Renal pelvis (tissue), 4 donors: ENCODE data around the gene NET1. TPM values are rescaled to one million over a fixed set of nuclear protein-coding genes. Genes with fewer than 3 reads are reported as not detected.
"Not testable (repeated sequence)": the region's sequence is repeated elsewhere in the genome, so short reads cannot be mapped to it uniquely, and the experiment has no call there.

Experiments used
- DNase-seq: peaks from one replicate; pipeline ENCODE4 v3.0.0-alpha.2; 2013
- polyA plus RNA-seq, 3 donors: library from polyadenylated mRNA; unstranded; fragments of 120-200 nt; gene quantifications; one replicate each; pipeline ENCODE4 v1.2.1, GENCODE V29; 2013; ENCODE audit not compliant: insufficient read length in 3 of 3

Gene NET1
- polyA plus RNA-seq, 3 donors: 123 to 139 (median 135) TPM

DNA sequence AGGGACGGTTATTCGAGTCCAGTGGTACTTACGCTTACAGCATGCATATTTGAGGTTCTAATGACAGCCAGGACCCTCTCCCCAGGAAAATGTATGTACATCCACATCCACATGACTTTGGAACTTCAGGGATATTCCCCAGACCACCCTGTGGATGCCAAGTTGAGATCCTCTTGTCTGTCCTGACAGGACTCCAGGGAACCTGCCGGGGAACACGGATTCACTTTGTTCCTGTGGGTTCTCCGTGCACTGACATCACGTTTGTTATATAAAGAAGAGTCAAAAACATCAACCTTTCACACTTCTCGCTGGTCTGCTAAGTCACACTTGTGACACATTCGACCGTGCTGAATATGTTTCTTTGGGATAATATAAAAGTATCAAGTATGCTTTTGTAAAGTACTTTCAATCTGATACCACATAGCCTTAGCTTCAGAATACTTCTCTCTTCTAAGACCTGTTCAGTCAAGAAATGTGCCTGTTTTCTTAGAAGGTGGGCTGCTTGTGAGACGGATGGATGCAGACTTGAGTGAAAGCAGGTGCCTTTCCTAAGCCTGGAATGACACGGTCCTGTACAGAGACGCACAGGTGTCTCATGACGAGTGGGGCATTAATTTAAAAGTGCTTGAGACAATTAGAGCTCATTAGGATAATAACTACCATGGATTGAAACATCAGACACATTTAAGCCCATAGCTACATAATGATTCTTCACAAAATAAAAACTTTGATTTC is 48.3 kb downstream of the NET1 start:
- no peak for DNase-seq

DNA sequence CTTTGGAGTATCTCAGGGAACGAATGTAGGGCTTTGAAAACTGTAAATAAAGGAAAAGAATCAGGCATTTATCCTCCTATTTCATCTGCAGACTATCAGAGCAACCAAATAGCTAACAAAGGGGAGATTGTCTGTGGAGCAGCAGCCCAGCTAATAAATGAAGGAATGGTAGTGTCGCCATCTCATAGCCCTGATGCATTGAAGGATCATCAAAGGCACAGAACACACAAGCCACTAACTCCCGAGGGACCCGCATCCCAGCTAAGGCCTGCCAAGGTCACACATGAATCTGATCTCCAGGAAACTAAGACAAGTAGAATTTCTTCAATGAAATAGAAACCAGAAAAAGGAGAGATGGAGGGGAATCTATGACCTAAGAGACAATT is 48.8 kb downstream of the NET1 start:
- no peak for DNase-seq

DNA sequence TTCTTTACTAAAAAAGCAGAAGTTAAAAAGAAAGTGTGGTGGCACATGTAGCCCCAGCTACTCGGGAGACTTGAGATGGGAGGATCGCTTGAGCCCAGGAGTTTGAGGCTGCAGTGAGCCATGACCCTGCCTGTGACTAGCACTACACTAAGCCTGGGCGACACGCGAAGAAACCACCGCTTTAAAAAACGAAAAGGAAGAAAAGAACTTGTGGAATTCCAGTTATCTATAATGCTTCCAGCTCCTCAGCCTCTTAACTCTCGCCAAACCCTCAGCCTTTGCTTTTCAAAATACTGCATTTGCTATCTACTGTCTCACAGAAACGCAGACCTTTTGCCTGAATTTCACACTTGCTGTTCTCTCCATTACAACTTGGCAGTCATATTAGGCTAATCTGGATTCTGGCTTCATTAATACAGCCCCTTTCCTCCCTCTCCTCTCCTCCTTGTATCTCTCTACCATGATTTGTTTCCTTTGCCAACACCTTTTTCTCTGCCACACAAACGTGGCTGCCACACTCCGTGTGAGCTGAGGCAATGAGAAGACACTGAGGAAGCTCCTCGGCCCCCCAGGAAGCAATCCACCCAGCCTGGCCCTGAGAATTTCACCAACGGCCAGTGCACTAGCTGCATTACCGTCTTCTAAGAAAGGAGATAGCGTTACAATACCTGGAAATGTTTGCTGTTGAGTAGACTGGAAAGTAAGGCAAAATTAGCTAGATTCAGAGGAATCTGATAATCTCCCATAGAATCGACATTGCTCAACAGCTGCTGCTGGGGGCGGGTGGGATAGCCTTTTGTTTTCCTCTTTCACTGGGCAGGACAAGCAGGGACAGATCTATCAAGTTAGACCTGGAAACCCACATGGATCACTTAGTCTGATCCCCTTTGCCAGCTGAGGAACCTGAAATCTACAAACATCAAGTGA is 49.8 kb downstream of the NET1 start:
- DNase-seq: no peak

GRCh38 chr10:5462841-5463293 is 50.5 kb downstream of the NET1 start:
- DNase-seq: no peak

DNA sequence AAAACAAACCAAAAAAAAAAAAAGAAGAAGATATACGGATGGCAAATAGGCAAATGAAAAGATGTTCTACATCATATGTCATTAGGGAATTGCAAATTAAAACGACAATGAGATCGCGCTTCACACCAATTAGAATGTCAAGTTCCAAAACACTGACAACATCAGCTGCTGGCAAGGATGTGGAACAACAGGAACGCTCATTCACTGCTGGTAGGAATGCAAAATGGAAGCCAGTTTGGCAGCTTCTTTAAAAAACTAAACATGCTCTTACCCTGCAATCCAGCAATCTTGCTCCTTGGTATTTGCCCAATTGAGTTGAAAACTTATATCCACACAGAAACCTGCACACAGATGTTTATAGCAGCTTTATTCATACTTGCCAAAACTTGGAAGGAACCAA is 52.2 kb downstream of the NET1 start:
- DNase-seq: no peak

DNA sequence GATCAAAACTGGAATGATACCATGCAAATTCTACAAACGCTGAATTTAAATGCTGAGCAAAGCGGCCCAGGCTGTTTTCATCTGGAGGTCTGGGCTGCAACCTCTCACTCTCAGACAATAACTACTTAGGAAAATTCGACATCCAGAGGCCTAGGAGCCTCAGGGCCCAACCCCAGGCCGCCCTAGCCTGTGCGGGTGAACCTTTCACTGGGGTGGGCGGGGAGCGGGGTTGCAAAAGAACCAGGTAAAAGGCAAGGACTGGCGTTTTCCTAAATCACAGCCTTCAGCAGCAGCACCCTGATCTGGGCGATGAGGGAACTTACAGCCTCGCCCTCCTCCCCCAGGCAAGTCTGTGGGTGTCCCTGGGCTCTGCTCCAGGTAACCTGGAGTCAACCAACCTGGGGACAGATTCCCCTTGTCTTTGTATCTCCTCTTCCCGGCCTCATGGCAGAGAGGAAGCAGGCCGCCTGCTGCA is 53.7 kb downstream of the NET1 start:
- DNase-seq: no peak

GRCh38 chr10:5466451-5467206 is 54.3 kb downstream of the NET1 start:
- DNase-seq: peak; percentile 47

DNA sequence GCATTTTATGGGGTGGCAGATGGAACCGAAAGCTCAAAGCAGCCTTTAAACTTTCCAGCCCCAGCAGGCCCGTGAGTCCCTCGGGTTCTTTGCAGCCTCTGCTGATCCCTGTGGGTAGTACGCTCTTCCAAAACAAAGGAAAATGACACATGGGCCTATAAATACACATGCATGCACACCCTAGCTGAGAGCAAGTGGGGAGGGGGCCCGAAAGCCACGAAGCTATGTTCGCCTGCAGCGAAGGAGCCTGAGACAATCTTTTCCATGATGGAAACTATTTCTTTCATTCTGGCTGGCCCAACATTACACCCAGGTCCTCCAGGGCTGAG is 54.8 kb downstream of the NET1 start:
- DNase-seq: no peak

DNA sequence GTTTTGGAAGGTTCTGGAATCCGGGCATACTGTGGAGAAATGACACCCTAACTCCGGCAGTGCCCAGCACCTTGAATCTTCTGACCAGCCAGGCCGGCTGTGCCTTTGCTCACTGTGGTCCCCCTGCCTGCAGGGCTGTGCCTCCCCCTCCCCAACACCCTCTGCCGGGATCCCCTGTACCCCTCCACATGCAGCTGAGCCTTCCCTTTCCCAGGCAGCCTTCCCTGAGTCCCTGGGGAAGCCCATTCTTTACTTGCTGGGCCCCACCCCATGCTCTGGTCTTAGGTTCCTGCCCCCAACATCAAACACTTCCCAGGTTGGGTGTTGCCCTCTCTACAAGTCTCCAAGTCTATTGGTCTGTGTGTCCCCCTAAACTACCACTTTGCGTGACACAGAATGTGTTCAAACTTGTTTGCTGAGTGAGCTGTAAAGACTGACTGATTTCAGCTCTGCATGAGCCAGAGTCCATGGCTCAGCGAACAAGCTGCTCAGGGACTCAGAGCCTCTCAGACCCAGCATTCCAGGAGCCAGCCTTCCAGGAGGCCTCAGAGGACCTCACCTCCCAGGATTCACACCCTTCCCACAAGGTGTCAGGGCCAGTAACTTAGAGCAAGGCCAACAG is 55.4 kb downstream of the NET1 start:
- no peak for DNase-seq

DNA sequence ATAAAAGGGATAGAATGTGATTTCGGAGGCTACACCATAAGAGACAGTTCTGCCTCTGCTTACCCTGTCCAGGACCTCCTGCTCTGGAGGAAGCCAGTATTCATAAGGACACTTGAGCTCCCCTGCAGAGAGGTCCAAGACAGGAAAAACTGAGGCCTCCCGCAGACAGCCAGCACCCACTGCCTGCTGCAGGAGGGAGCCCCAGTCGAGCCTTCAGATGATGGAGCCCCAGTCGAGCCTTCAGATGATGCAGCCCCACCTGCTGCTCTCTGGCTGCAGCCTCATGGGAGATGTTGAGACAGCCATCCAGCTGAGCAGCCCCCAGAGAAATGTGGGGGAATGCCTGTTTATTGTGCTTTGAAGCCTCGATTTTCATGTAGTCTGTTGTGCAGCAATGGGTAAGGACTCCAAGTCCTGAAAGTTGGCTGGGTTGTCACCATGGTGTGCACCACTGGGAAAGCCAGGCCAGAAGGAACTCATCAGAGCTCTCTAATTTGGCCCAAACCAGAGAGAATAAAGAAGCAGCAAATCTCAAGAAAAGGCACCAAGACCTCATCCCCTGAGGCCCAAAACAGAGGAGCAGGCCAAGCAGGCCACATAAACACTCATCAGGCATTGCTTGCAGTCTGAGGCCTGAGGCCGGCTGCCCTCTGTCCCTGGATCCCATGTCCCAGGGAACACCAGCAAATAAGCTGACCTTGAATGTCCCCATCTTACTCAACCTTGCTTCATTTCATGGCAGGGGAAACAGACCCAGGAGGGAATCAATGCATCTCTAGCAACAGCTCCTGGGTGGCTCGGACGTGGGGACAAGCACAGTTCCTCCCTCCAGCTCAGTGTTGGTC is 56.1 kb downstream of the NET1 start:
- no peak for DNase-seq

GRCh38 chr10:5469353-5470061 is 57.1 kb downstream of the NET1 start:
- no peak for DNase-seq

- no peak for DNase-seq
Measured at GRCh38 chr10:5470062-5470751, 57.9 kb downstream of the NET1 start.

DNA sequence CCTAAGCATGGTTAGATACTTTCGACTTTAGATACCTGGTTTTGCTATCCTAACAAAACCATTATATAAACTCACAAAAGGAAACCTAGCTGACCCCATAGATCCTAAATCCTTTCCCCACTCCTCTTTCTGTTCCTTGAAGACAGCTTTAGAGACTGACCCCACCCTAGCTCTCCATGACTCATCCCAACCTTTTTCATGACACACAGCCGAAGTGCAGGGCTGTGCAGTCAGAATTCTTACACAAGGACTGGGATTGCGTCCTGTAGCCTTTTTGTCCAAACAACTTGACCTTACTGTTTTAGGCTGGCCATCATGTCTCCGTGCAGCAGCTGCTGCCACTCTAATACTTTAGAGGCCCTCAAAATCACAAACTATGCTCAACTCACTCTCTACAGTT is 62.3 kb downstream of the NET1 start:
- not testable (repeated sequence) for DNase-seq

DNA sequence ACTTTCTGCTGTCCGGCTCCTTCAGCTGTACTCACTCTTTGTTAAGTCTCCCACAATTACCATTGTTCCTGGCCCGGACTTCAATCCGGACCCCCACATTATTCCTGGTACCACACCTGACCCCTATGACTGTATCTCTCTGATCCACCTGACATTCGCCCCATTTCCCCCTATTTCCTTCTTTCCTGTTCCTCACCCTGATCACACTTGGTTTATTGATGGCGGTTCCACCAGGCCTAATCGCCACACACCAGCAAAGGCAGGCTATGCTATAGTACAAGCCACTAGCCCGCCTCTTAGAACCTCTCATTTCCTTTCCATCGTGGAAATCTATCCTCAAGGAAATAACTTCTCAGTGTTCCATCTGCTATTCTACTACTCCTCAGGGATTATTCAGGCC is 62.7 kb downstream of the NET1 start:
- not testable (repeated sequence) for DNase-seq

- not testable (repeated sequence) for DNase-seq
Measured at GRCh38 chr10:5475974-5476807, 63.8 kb downstream of the NET1 start.

GRCh38 chr10:5476918-5477525 is 64.7 kb downstream of the NET1 start:
- no peak for DNase-seq

GRCh38 chr10:5477948-5478693 is 65.8 kb downstream of the NET1 start:
- no peak for DNase-seq
